Activated CD4-positive, alpha-beta memory T cell treated with anti-CD3 and anti-CD28 coated beads, Interleukin-2, amount 10 ng/mL, durations not matched to agents 7 days and 5 days (primary cell): ENCODE data around the gene TPCN1. TPM values are rescaled to one million over a fixed set of nuclear protein-coding genes. Genes with fewer than 3 reads are reported as not detected.
A peak's percentile ranks its signal among the peaks of the same experiment; 100 is the strongest.

Experiments
- CTCF ChIA-PET: fragments of 350-600 bp; sonication (Branson Sonifier 250); formaldehyde crosslinking; loops from one replicate; lab custom pipeline; 2021; ENCODE audit warnings: antibody characterized with exemption, inconsistent platforms; lab: Charles Lee
- POLR2A ChIA-PET: fragments of 350-600 bp; sonication (Branson Sonifier 250); formaldehyde crosslinking; loops from one replicate; lab custom pipeline; 2021; ENCODE audit warnings: antibody characterized with exemption; lab: Charles Lee
- DNase-seq: peaks from one replicate; pipeline ENCODE4 v3.0.0-alpha.2; 2020
- H3K27ac Mint-ChIP-seq: one replicate; pipeline ENCODE4 v1.8.0; 2021; ENCODE audit warnings: mild to moderate bottlenecking, mixed read lengths
- H3K27me3 Mint-ChIP-seq: one replicate; pipeline ENCODE4 v1.8.0; 2021; ENCODE audit warnings: mixed read lengths
- H3K36me3 Mint-ChIP-seq: one replicate; pipeline ENCODE4 v1.8.0; 2021; ENCODE audit warnings: low read depth, mixed read lengths
- H3K4me1 Mint-ChIP-seq: one replicate; pipeline ENCODE4 v1.8.0; 2021; ENCODE audit warnings: mixed read lengths
- H3K4me3 Mint-ChIP-seq: one replicate; pipeline ENCODE4 v1.8.0; 2021; ENCODE audit warnings: mild to moderate bottlenecking, mixed read lengths
- H3K9me3 Mint-ChIP-seq: one replicate; pipeline ENCODE4 v1.8.0; 2021; ENCODE audit warnings: mixed read lengths
- total RNA-seq, 2 experiments: library from RNA; stranded (reverse); gene quantifications; one replicate each; pipeline ENCODE4 v1.2.3, GENCODE V29; 2021

TPCN1 gene
- total RNA-seq, 2 experiments from 2014 or later: 18.3 to 19.2 TPM

DNA sequence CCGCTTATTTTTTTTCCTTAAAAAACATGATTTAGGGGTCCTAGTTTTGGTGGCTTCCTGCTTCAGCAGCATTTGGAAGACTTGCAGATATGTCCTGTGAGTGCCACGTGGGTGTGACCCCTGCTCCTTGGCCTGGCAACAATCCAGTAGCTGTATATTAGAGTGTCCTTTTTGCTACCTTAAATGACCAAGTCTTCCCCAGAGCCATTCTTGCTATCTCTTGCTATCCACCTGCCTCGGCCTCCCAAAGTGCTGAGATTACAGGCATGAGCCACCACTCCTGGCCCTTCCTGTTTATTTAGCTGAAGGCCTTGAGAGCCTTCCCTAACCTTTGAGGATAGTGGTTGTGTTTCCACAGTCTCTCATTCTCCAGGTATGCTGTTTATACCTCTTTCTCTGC is 17.0 kb downstream of the TPCN1 start:
- CTCF ChIA-PET: no interaction called here
- H3K27me3 Mint-ChIP-seq: no peaks in the 10 kb centered on the region
- no peaks in the 10 kb centered on the region for H3K9me3 Mint-ChIP-seq
- peaks cover 9% of the 10 kb centered on the region for H3K36me3 Mint-ChIP-seq
- peaks cover 5% of the 10 kb centered on the region for H3K4me1 Mint-ChIP-seq
- H3K4me3 Mint-ChIP-seq: no peak overlapping the region
- POLR2A ChIA-PET: interaction anchor here (1.1 kb wide), 1 partner anchor 14 kb away, joined by 3 read pairs; no protein-coding TSS in a partner anchor
- DNase-seq: no peak
- H3K27ac Mint-ChIP-seq: no peak overlapping the region

- Mint-ChIP-seq H3K9me3 (no peaks in the 10 kb centered on the region), H3K4me1 (no peaks in the 10 kb centered on the region), H3K4me3 (no peak overlapping the region), H3K27me3 (no peaks in the 10 kb centered on the region), H3K27ac (no peak overlapping the region), H3K36me3 (peaks cover 6% of the 10 kb centered on the region)
- DNase-seq: no peak
- ChIA-PET CTCF (no interaction called here), POLR2A (interaction anchor here (0.9 to 1.2 kb wide), 3 partner anchors 15 to 55 kb away, joined by 3 read pairs; no protein-coding TSS in a partner anchor)
Observed at GRCh38 chr12:113239288-113239771, 18.1 kb downstream of the TPCN1 start.

GRCh38 chr12:113239811-113240331 is 18.6 kb downstream of the TPCN1 start:
- Mint-ChIP-seq H3K9me3 (no peaks in the 10 kb centered on the region), H3K36me3 (peaks cover 8% of the 10 kb centered on the region), H3K27me3 (no peaks in the 10 kb centered on the region), H3K4me3 (no peak overlapping the region), H3K4me1 (peaks cover 4% of the 10 kb centered on the region), H3K27ac (no peak overlapping the region)
- no peak for DNase-seq
- CTCF ChIA-PET: interaction anchor here (1.4 kb wide), 1 partner anchor 185 kb away, joined by 3 read pairs; no protein-coding TSS in a partner anchor
- POLR2A ChIA-PET: interaction anchor here (0.9 to 1.2 kb wide), 2 partner anchors 22 to 56 kb away, joined by 3 read pairs; no protein-coding TSS in a partner anchor

GRCh38 chr12:113240395-113240794 is 19.1 kb downstream of the TPCN1 start:
- DNase-seq: no peak
- peaks cover 7% of the 10 kb centered on the region for H3K36me3 Mint-ChIP-seq
- ChIA-PET POLR2A (interaction anchor here (1.2 kb wide), 1 partner anchor 22 kb away, joined by 3 read pairs; no protein-coding TSS in a partner anchor), CTCF (interaction anchor here (1.4 kb wide), 1 partner anchor 184 kb away, joined by 3 read pairs; no protein-coding TSS in a partner anchor)
- H3K4me1 Mint-ChIP-seq: peaks cover 4% of the 10 kb centered on the region
- H3K4me3 Mint-ChIP-seq: no peak overlapping the region
- H3K9me3 Mint-ChIP-seq: no peaks in the 10 kb centered on the region
- H3K27ac Mint-ChIP-seq: no peak overlapping the region
- no peaks in the 10 kb centered on the region for H3K27me3 Mint-ChIP-seq

DNA sequence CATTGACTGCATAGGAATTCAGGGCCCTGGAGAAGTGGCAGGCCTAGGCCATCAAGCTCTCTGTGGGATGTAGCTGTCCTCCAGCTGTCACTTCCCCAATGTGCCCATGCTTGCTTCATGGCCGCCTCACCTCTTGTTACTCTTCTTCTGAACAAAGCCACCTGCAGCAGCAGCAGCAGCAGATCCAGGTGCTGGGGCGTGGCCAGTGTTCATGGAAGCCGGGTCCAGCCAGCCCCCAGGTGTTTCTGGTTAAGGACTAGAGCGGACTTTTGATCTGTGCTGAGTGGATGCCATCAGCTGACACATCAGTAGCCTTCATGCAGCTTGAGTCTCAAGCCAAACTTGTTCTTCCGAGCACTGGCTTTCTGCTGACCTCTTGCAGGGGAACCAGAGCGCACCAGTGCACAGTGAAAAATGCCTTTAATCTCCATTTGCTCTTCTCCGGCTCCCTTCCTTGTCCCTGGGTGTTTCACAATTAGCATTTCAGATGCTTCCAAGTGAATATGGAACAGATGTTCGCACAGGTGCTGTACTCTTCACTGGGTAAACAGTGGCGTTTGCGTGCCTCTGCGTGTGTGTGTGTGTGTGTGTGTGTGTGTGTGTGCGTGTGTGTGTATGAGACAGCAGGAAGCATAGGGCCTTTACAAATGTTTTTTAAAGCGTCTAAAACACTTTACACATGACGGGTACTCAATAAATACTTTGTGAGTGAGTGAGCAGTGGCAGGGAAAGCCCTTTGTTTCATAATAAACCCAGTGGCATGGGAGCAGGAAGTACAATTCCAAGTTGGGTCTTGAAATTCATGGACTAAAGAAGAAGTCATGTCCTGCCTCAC is 20.1 kb downstream of the TPCN1 start:
- Mint-ChIP-seq H3K27ac (no peak overlapping the region), H3K27me3 (no peaks in the 10 kb centered on the region), H3K4me3 (no peak overlapping the region), H3K36me3 (peaks cover 7% of the 10 kb centered on the region), H3K4me1 (peaks cover 4% of the 10 kb centered on the region), H3K9me3 (no peaks in the 10 kb centered on the region)
- no peak for DNase-seq
- ChIA-PET CTCF (interaction anchor here (1.4 kb wide), 1 partner anchor 183 kb away, joined by 3 read pairs; no protein-coding TSS in a partner anchor), POLR2A (no interaction called here)

- DNase-seq: no peak
- Mint-ChIP-seq H3K27me3 (no peaks in the 10 kb centered on the region), H3K4me3 (no peak overlapping the region), H3K36me3 (peaks cover 7% of the 10 kb centered on the region), H3K27ac (no peak overlapping the region), H3K4me1 (peaks cover 4% of the 10 kb centered on the region), H3K9me3 (no peaks in the 10 kb centered on the region)
- CTCF ChIA-PET: no interaction called here
- POLR2A ChIA-PET: no interaction called here
Observed at GRCh38 chr12:113242026-113242418, 20.8 kb downstream of the TPCN1 start.

- ChIA-PET POLR2A (no interaction called here), CTCF (no interaction called here)
- no peak for DNase-seq
- Mint-ChIP-seq H3K4me3 (no peak overlapping the region), H3K9me3 (no peaks in the 10 kb centered on the region), H3K4me1 (peaks cover 4% of the 10 kb centered on the region), H3K36me3 (peaks cover 7% of the 10 kb centered on the region), H3K27ac (no peak overlapping the region), H3K27me3 (no peaks in the 10 kb centered on the region)
Observed at GRCh38 chr12:113242560-113242959, 21.3 kb downstream of the TPCN1 start.

DNA sequence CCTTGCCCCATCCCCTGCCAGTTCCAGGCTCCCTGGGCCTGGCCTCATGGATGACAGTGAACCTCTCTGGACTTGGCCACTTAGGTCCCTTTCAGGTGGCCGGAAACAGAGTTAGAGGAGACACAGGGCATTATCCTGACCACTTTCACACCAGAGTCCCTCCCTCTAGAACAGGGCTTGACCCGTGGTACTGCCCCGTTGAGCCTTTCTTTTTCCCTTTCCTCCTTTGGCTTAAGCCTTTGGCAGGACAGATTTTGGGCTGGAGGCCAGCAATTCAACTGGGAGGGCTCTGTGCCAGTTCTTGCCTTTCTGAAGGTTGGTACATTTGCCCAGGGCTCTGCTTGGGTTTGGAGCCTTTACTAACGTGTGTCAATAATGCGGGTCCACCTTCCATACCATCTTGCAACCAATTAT is 22.8 kb downstream of the TPCN1 start:
- Mint-ChIP-seq H3K4me1 (peaks cover 4% of the 10 kb centered on the region), H3K4me3 (no peak overlapping the region), H3K9me3 (no peaks in the 10 kb centered on the region), H3K36me3 (peaks cover 7% of the 10 kb centered on the region), H3K27ac (no peak overlapping the region), H3K27me3 (no peaks in the 10 kb centered on the region)
- CTCF ChIA-PET: no interaction called here
- no peak for DNase-seq
- POLR2A ChIA-PET: interaction anchor here (0.7 kb wide), 1 partner anchor 14 kb away, joined by 3 read pairs; no protein-coding TSS in a partner anchor

DNA sequence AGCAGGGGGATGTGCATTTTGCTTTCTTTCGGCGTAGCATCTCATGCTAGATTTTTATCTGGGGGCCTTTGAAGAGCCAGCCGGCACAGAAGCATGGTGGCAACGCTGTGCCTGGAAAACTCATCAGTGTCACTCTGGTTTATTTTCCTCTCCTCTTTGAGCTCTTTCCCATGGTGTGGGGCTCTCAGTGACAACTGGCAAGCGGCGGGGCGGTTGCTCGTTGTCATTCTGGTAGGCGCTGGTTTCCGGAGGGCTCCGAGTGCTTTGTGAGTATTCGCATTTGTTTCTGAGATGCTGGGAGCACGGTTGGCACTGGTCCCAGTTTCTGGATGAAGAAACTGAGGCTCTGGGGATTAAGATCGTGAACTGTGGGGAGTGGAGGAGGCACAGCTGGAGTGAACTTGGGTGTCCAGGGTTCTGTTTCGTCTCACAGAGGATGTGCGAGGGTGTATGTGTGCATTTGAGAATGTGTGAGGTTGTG is 23.3 kb downstream of the TPCN1 start:
- Mint-ChIP-seq H3K27me3 (no peaks in the 10 kb centered on the region), H3K36me3 (peaks cover 7% of the 10 kb centered on the region), H3K4me3 (no peak overlapping the region)

DNA sequence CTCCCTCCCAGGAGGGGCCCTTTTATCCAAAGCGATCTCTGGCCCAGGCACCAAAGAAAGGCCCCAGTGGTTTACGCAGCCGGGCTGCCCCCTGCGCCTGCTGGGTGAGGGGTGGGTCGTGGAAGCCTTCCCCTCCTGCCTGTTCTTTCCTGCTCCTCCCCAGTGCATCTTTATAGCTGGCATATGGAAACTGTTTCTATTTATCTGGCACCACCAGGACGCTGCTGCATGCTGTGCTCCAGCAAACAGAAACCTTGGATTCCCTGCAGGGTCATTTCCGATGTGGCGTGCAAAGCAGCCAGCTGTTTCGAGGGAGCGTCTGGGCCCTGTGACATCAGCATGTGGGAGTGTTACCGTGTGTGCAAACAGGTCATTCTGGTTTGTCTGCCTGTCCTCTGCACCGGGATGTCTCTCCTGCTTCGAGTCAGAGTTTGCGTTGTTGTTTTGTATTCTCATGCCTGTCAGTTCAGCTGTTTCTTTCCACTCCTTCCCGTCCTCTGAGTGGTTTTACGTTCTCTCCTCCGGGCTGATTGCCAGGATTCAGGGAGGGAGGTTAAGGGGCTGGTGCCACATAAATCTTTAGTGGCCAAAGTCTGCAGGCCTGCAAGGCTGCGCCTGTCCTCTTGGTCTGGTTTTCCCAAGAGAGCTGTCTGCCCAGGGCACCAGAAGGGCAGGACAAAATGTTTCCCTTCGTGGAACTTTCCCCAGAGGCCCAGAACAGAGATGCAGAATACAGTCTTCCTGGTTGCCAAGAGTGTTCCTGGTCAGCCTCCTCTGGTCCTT is 24.6 kb downstream of the TPCN1 start:
- peaks cover 4% of the 10 kb centered on the region for H3K4me1 Mint-ChIP-seq
- H3K4me3 Mint-ChIP-seq: no peak overlapping the region
- peaks cover 3% of the 10 kb centered on the region for H3K36me3 Mint-ChIP-seq
- DNase-seq: no peak
- POLR2A ChIA-PET: interaction anchor here (1.0 to 1.5 kb wide), 2 partner anchors 9 to 24 kb away, joined by 3 read pairs; no protein-coding TSS in a partner anchor
- no peak overlapping the region for H3K27ac Mint-ChIP-seq
- CTCF ChIA-PET: no interaction called here
- no peaks in the 10 kb centered on the region for H3K27me3 Mint-ChIP-seq
- H3K9me3 Mint-ChIP-seq: no peaks in the 10 kb centered on the region

More for the DNA sequence above, 23.3 kb downstream of the TPCN1 start:
- Mint-ChIP-seq H3K27ac (peak overlapping the region; percentile 54), H3K9me3 (no peaks in the 10 kb centered on the region), H3K4me1 (peaks cover 4% of the 10 kb centered on the region)
- ChIA-PET POLR2A (interaction anchor here (0.7 to 1.0 kb wide), 2 partner anchors 8 to 14 kb away, joined by 3 read pairs; no protein-coding TSS in a partner anchor), CTCF (no interaction called here)
- no peak for DNase-seq

- no peak overlapping the region for H3K4me3 Mint-ChIP-seq
- no peaks in the 10 kb centered on the region for H3K27me3 Mint-ChIP-seq
- H3K9me3 Mint-ChIP-seq: no peaks in the 10 kb centered on the region
- peaks cover 6% of the 10 kb centered on the region for H3K36me3 Mint-ChIP-seq
- H3K27ac Mint-ChIP-seq: no peak overlapping the region
- ChIA-PET POLR2A (interaction anchor here (1.5 kb wide), 1 partner anchor 25 kb away, joined by 3 read pairs; no protein-coding TSS in a partner anchor), CTCF (no interaction called here)
- DNase-seq: no peak
- peaks cover 4% of the 10 kb centered on the region for H3K4me1 Mint-ChIP-seq
Observed at GRCh38 chr12:113246478-113247122, 25.3 kb downstream of the TPCN1 start.
